SK-N-SH (cell line): ENCODE data around the gene PIMREG. TPM values are rescaled to one million over a fixed set of nuclear protein-coding genes. Genes with fewer than 3 reads are reported as not detected.

Experiments
- CTCF ChIA-PET: fragments of 300-600, 350-600 bp; formaldehyde crosslinking; extraction: SDS; loops from one replicate; lab custom pipeline; 2021; lab: Yijun Ruan, JAX
- POLR2A ChIA-PET: fragments of 350-600 bp; sonication (Branson Sonifier 250); formaldehyde crosslinking; extraction: SDS; loops from one replicate; lab custom pipeline; 2020; ENCODE audit warnings: antibody characterized with exemption, inconsistent platforms; lab: Yijun Ruan, JAX
- DNase-seq: peaks from one replicate; pipeline ENCODE4 v3.0.0; 2012
- H2AFZ ChIP-seq: fragments of 200-600 bp; sonication (generic); 2 replicates; pipeline ENCODE4 v1.8.1; 2016; ENCODE audit warnings: antibody characterized with exemption, mild to moderate bottlenecking, low read depth
- H3F3A ChIP-seq: fragments of 200-600 bp; sonication (generic); replicated peaks from 2 replicates; pipeline ENCODE3; 2016; ENCODE audit warnings: antibody characterized with exemption, mild to moderate bottlenecking; ENCODE audit not compliant: insufficient read depth
- H3K27ac ChIP-seq, 2 experiments: fragments of 200-500 bp in 1 of 2; fragments of 200-600 bp in 1 of 2; sonication (Bioruptor generic) in 1 of 2; sonication (generic), shearing (Covaris generic) in 1 of 2; 2 replicates each; pipeline versions ENCODE4 v1.5.1 to v1.6.1; 2014 to 2016; ENCODE audit warnings: low read depth in 2 of 2, inconsistent platforms in 1 of 2, low read length in 1 of 2, mild to moderate bottlenecking in 1 of 2, mixed read lengths in 1 of 2
- H3K27me3 ChIP-seq: fragments of 200-600 bp; sonication (generic), shearing (Covaris generic); 2 replicates; pipeline ENCODE4 v1.6.1; 2016; ENCODE audit warnings: mixed run types; ENCODE audit not compliant: insufficient read depth
- H3K36me3 ChIP-seq, 2 experiments: fragments of 200-500 bp in 1 of 2; fragments of 200-600 bp in 1 of 2; sonication (Bioruptor generic) in 1 of 2; sonication (generic) in 1 of 2; replicated peaks in 1 of 2; 2 replicates each; pipeline versions ENCODE3 to v1.5.1; 2014 to 2016; ENCODE audit warnings: low read length in 1 of 2, mild to moderate bottlenecking in 1 of 2; ENCODE audit not compliant: insufficient read depth in 2 of 2, control insufficient read depth in 1 of 2
- H3K4me1 ChIP-seq, 2 experiments: fragments of 200-500 bp in 1 of 2; fragments of 200-600 bp in 1 of 2; sonication (Bioruptor generic) in 1 of 2; sonication (generic), shearing (Covaris generic) in 1 of 2; 2 replicates each; pipeline versions ENCODE4 v1.5.1 to v1.6.1; 2014 to 2016; ENCODE audit warnings: low read depth in 1 of 2, low read length in 1 of 2, mixed run types in 1 of 2; ENCODE audit not compliant: insufficient read depth in 2 of 2, control insufficient read depth in 1 of 2
- H3K4me2 ChIP-seq: fragments of 200-600 bp; sonication (generic), shearing (Covaris generic); 2 replicates; pipeline ENCODE4 v1.6.1; 2017; ENCODE audit warnings: mixed run types
- H3K4me3 ChIP-seq, 2 experiments: fragments of 200-500 bp in 1 of 2; fragments of 200-600 bp in 1 of 2; sonication (Bioruptor generic) in 1 of 2; sonication (generic), shearing (Covaris generic) in 1 of 2; 2 replicates each; pipeline versions ENCODE4 v1.5.1 to v1.8.1; 2014 to 2016; ENCODE audit warnings: low read depth in 2 of 2, inconsistent platforms in 1 of 2, low read length in 1 of 2, mild to moderate bottlenecking in 1 of 2, mixed read lengths in 1 of 2, moderate library complexity in 1 of 2
- H3K79me2 ChIP-seq: fragments of 200-600 bp; sonication (generic); 2 replicates; pipeline ENCODE4 v1.8.1; 2017; ENCODE audit warnings: mild to moderate bottlenecking; ENCODE audit not compliant: insufficient read depth
- H3K9ac ChIP-seq: fragments of 200-600 bp; sonication (generic); 2 replicates; pipeline ENCODE4 v1.6.1; 2017; ENCODE audit warnings: mixed run types
- H3K9me2 ChIP-seq: fragments of 200-600 bp; sonication (generic); 2 replicates; pipeline ENCODE4 v1.6.1; 2017; ENCODE audit warnings: mixed run types
- H3K9me3 ChIP-seq: fragments of 200-600 bp; sonication (generic); 2 replicates; pipeline ENCODE4 v1.6.1; 2017; ENCODE audit warnings: mixed run types, mild to moderate bottlenecking, moderate library complexity
- H4K20me1 ChIP-seq: fragments of 200-600 bp; sonication (generic); 2 replicates; pipeline ENCODE4 v1.6.1; 2017; ENCODE audit warnings: mild to moderate bottlenecking, mixed run types; ENCODE audit not compliant: insufficient read depth
- MEF2A ChIP-seq: IDR thresholded peaks from 2 replicates; pipeline ENCODE4 v1.4.0; 2012; ENCODE audit warnings: low read depth, borderline replicate concordance
- PBX3 ChIP-seq: IDR thresholded peaks from 2 replicates; pipeline ENCODE4; 2012
- TAF1 ChIP-seq: IDR thresholded peaks from 2 replicates; pipeline ENCODE4 v1.6.1; 2012; ENCODE audit warnings: low read depth, mild to moderate bottlenecking, low read length, moderate library complexity, borderline replicate concordance
- USF2 ChIP-seq: fragments of 150-350 bp; IDR thresholded peaks from 2 replicates; pipeline ENCODE4 v1.6.1; 2017; ENCODE audit warnings: antibody characterized with exemption, low read length, low read depth, borderline replicate concordance
- WGBS: methylation state at CpG from one replicate; pipeline ENCODE4 v1.1.6; 2017; ENCODE audit warnings: low lambda C conversion rate; 5-methylcytosine and 5-hydroxymethylcytosine counted together
- polyA plus RNA-seq, 3 experiments: library from polyadenylated mRNA; depleted of rRNA; stranded (reverse); fragments of >200 nt; gene quantifications; 2 replicates each; pipeline ENCODE4 v1.2.3, GENCODE V29; 2012

The PIMREG gene
- polyA plus RNA-seq, 1 of the 3 experiments (the other 2 are of a cell fraction), result 19.6 TPM

- no peaks in the 10 kb centered on the region for H3K9me2 ChIP-seq
- H4K20me1 ChIP-seq, result no peaks in the 10 kb centered on the region
- no peaks in the 10 kb centered on the region for H3K79me2 ChIP-seq
- no peak for DNase-seq
- POLR2A ChIA-PET, result no interaction called here
- WGBS, result 77% methylated on average over 8 of the region's 10 CpGs
- H3K36me3 ChIP-seq, result no peaks in the 10 kb centered on the region
- no peak overlapping the region for H2AFZ ChIP-seq
- no peak for TF ChIP-seq PBX3
- TF ChIP-seq MEF2A, result no peak
- no peak for TF ChIP-seq TAF1
- no peak for TF ChIP-seq USF2
- TF ChIP-seq, all 33 proteins: peak for 0
- H3K27me3 ChIP-seq, result no peaks in the 10 kb centered on the region
- peaks cover 5 to 6% of the 10 kb centered on the region in 2 experiments; a peak in 2 of 4 replicates for H3K4me1 ChIP-seq
- H3K27ac ChIP-seq, result no peak overlapping the region
- H3K9ac ChIP-seq, result no peak overlapping the region
- H3K4me2 ChIP-seq, result no peak overlapping the region
- H3K9me3 ChIP-seq, result no peaks in the 10 kb centered on the region
- CTCF ChIA-PET, result interaction anchor here (0.6 to 2.6 kb wide), 2 partner anchors 12 to 26 kb away, joined by 3 to 10 read pairs; no protein-coding TSS in a partner anchor
- no peak overlapping the region for H3K4me3 ChIP-seq
- H3F3A ChIP-seq, result no peaks in the 10 kb centered on the region
These were observed 54.8 kb downstream of the PIMREG start for GRCh38 chr17:6498901-6499540.

Other genes with a start within 250 kb of the PIMREG start
- gene AIPL1, start 9.3 kb upstream of the PIMREG start, polyA plus RNA-seq (2012; rRNA removed), result not detected in 2 replicates
- 0.82 and 0.86 TPM in 2 replicates for gene PITPNM3, start 112.1 kb downstream of the PIMREG start, polyA plus RNA-seq (2012; rRNA removed)
- 7.2 and 10.3 TPM in 2 replicates for gene KIAA0753, start 196.3 kb downstream of the PIMREG start, polyA plus RNA-seq (2012; rRNA removed)
- 644 and 650 TPM in 2 replicates for gene TXNDC17, start 196.6 kb downstream of the PIMREG start, polyA plus RNA-seq (2012; rRNA removed)
- 15.1 and 22.0 TPM in 2 replicates for gene MED31, start 207.2 kb downstream of the PIMREG start, polyA plus RNA-seq (2012; rRNA removed)
- 2.6 and 2.7 TPM in 2 replicates for gene C17orf100, start 207.3 kb downstream of the PIMREG start, polyA plus RNA-seq (2012; rRNA removed)